ENCODE measurements around the gene AK8.

Gene AK8

DNA sequence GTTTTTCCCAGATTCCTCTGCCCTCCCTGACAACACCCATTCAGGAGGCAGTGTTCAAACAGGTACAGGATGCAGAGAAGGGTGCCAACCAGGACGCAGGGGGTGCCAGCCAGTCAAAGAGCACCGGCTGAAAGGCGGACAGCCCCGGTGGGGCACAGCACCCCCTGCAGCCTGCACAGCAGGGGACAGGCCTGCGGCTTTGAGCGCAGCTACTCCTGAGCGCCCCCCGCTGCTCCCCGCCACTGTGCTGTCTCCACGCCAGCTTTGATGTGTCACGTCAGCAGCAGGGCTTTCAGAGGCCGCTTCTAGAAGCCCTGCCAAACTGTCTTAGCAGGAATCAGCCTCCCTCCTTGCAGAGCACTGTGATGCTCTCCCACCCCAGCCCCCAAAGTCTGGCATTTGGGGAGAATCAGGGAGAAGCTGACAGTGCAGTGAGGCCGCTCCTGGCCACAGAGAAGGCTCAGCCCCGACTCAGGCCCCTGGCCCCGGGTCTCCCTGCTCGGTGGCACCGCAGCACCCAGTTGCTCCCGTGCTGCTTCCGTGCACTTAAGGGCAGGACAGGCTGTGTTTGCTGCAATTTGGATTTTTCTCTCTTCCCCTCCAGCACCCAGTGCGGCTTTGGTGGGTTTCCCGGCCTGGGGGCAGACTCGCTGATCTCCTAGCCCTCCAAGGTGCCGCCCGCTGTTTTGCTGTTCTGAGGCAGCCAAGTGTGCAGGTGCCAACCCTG lies 20.3 kb downstream of the AK8 start:
- no peak for DNase-seq (ENCODE audit: low read depth)

DNA sequence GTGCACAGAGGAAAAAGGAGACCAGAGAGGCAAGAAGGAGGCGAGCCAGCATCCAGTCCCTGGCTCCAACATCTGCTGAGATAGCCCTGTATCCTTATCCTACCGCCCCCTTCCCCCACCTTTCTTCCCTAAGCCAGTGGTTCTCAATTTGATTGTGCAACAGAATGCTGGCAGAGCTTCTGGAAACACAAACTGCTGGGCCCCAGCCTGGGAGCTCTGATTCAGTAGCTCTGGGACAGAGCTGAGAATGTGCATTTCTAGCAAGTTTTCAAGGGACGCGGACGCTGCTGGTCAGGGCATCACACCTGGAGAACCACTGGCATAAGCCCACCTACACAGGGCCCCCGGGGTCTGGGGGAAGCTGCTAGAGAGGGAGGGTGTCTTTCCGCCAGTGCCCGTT lies 21.1 kb downstream of the AK8 start:
- peak; percentile 50 for DNase-seq (ENCODE audit: low read depth)

DNA sequence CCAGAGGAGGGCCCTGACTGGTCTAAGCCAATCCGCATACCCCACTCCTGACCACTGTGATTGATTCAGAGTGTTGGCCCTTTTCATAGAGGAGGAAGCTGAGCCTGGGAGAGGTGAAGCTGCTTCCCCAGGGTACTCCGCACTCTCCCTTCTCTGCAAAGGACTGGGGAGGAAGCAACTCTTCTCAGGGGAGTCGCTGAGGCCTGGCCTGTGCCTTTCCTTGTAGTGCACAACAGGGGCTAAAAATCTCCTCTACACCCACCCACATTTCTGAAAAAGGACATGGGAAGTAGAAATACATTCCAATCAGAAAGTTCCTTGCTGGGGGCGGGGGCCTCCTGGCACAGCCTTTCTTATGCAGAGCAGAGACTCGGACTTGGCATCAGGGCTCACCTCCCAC lies 22.2 kb downstream of the AK8 start:
- DNase-seq (ENCODE audit: low read depth): no peak

DNA sequence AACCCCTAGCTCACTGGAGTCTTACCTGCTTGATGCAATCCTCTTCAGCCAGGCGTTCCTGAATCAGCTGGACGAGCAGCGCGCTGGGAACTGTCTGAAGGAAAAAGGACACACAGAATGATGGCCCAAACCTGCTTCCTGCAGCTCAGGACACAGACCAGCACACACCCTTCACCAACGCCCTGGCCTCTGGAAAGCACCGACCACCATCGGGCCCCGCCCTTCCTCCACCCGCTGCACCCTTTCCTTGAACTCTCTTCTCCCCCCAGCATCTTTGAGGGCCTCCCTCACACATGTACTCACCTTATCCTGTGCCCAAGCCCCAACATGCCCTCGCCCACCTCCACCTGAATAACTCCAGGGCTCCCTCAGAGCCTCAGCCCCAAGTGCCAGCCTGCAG lies 23.3 kb downstream of the AK8 start:
- no peak for DNase-seq (ENCODE audit: low read depth)

GRCh38 chr9:132853482-132853881 lies 24.6 kb downstream of the AK8 start:
- DNase-seq (ENCODE audit: low read depth): no peak

DNA sequence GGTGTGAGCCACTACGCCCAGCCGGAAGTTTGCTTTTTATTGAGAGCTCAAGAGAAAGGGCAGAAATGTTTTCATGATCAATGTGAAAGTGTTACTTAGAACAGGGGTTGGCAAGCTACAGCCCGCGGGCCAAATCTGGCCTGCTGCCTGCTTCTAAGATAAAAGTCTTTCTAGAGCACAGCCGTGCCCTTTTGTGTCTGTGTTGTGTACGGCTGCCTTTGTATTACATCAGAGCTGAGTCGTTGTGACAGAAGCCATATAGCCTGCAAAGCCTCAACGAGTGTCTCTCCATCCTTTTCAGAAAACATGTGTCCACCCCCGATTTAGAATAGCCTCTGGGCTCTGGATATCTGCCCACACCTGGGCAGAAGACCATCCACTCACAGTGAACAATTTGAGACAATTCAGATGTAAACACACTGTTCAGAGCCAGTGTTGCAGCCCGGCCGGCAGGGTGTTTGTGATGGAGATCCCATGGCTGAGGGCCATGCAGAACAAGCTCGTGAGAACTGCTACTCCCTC lies 28.8 kb downstream of the AK8 start:
- no peak for DNase-seq (ENCODE audit: low read depth)

- DNase-seq (ENCODE audit: low read depth): no peak
Observed at GRCh38 chr9:132846918-132847515, 31.1 kb downstream of the AK8 start.

DNA sequence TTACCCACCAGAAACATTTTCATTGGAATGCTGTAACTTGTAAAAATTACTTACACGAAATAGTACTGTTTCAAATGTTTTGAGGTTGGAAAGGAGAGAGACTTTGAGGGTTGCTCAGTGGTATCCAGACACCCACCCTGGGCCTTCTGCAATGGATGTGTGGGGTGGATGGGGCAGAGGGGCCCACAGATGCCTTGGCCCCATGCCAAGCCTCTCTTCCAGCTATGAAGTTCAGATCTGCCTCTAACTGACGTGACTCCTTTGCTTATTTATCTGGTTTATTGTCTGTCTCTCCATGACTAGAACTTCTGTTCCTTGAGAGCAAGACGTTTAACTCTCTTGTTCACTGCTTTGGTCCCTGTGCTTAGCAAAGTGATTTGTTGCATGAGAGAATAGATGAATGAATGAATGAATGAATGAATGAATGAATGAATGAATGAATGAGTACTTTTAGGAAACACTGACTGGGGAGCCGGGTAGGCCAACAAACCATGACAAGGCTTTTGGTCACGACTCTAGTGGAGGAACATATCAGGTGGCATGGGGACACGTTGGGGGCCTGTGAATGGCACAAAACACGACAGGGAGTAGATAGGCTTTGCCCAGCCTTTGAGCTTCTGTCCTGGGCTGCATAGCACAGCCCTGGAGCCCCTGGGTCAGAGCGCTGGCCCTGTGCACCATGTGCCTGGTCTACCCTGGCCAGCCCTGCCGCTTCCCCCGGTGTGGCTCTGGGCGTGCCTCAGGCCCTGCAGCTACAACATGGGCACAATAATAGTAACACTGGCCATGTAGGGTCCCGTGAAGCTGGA lies 31.8 kb downstream of the AK8 start:
- DNase-seq (ENCODE audit: low read depth): no peak

DNA sequence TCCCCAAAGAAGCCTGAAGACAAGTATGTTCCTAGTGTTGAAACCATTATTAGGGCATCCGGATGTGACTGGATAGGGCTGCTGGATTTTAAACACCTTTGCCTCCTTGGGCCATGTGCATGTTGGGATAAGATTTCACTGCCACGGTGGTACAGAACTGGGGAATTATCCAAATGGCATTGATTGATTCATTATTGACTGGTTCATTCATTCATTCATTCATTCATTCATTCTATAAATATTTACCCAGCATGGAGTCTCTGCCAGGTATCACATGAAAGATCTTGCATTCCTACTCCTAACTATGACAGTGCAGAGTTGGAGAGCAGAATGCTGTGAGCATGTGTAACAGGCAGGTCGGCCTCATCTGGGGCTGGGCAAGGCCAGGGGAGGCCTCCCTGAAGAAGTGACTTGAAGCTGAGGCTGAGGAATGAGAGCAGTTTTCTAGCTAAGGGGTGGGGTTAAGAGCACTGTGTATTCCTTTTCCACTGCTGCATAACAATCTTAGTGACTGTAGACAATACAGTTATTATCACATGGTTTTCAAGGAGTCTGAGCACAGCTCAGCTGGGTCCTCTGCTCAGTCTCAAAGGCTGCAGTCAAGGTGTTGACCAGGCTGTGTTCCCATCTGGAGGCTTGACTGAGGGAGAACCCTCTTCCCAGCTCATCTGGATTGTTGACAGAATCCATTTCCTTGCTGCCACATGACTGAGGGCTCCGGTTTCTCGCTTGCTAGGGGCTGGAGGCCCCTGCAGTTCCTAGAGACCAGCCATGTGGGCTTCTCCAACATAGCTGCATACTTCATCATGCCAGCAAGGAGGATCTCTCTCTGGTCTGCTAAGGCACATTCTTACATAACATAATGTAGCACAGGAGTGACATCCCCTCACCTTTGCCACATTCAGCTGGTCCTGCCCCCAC lies 35.7 kb downstream of the AK8 start:
- no peak for DNase-seq (ENCODE audit: low read depth)

- no peak for DNase-seq (ENCODE audit: low read depth)
Observed at GRCh38 chr9:132840980-132841379, 37.1 kb downstream of the AK8 start.

DNA sequence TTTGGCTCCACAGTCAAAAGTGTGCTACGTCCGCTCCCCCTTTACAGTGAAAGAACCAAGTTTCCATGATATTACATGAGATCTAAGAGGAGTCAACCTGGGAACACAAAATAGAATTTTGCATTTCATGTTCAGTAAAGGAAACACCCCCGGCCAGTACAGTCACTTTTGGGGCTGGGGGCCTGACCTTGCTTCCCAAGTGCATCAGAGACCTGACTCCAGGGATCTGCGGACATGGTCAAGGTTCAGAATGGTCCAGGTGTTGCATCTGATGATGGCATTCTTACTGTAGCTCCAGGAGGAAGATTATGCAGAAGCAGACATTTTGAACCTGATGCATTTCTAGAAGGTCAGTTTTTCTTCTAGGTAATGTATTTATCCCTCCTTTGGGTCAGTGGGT lies 39.8 kb downstream of the AK8 start:
- DNase-seq (ENCODE audit: low read depth): no peak

DNA sequence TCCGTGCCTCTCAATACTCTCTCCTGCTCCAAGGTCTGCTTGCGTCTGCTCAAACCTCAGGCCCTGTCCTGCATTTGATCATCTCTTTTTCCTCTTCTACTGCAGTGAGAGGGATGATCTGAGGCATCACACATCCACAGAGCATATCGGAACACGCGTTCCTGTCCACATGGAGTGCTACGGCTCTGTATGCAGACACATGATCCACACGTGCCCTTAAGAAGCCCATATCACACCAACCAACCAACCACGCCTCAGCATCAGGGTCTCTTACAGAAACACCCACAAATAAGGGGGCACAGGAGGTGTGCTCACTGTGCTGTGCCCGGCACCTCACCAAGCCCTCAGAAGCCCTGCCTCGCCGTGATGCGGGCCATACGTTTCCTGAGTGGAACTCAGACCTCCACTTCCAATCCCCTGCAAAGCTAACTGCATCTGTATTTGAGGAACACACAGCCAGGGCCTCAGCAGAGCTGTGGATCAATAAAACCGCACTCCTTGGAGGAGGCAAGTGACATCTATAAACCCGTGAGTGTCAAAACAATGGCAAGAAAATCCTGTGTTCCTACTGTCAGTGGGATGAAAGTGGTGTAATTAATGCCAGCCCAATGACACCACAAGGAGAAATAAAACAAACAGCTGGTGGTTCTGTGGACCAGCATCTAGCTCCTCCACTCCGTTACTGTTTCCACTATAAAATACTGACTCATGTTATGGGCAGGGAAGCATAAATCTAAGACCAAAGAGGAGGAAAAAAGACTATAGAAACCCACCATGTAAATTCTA lies 40.4 kb downstream of the AK8 start:
- DNase-seq (ENCODE audit: low read depth): no peak

DNA sequence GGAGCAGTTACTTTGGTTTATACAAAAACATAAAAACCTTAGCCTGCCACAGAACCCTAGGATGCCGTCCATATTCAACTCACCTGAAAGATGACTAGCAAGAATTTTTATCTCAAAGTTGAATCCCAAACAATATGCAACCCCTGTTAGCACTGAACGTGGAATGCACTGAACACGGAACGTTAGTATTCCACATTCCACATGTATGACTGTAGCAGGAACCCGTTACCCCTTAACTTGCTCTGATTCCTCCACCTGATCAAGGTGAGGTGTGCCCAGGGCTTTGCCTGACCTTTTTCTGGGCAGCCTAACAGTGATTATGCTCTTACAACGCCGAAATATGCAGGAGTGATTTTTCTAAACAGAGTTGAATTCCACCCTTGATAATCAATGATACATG lies 43.7 kb downstream of the AK8 start:
- DNase-seq (ENCODE audit: low read depth): no peak

- no peak for DNase-seq (ENCODE audit: low read depth)
Observed at GRCh38 chr9:132833550-132834121, 44.4 kb downstream of the AK8 start.

DNA sequence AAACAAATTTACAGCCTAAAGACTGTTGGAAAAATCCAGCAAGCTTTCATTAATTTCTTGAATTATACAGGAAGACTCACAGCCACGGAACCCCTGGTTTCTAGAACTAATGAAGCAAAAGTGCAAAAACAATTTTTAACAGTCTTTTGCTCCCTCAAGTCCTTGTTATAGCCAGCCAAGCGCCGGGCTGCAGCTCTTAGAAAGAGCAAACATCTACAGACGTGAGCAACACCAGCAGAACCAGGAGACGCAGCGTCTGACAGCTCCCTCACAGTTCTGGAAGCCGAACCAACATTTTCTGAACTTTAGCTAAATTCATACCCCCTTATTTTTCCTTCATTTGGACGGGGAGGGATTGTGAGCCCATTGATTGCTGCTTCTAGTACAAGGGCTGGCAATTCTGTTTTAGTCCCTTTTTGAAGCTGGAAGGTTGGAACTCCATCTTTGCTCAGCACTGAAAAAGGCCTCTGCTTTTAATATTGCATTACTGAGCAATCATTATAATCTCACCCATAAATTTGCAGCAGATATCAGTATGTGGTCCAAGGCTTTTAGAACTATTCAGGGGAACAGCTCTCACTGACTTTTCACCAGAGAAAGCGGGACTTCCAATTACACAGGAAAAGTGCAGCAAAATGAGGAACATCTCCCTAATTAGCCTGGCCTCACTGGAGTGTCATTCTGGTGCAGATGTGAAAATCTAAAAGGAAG lies 45.8 kb downstream of the AK8 start:
- no peak for DNase-seq (ENCODE audit: low read depth)

DNA sequence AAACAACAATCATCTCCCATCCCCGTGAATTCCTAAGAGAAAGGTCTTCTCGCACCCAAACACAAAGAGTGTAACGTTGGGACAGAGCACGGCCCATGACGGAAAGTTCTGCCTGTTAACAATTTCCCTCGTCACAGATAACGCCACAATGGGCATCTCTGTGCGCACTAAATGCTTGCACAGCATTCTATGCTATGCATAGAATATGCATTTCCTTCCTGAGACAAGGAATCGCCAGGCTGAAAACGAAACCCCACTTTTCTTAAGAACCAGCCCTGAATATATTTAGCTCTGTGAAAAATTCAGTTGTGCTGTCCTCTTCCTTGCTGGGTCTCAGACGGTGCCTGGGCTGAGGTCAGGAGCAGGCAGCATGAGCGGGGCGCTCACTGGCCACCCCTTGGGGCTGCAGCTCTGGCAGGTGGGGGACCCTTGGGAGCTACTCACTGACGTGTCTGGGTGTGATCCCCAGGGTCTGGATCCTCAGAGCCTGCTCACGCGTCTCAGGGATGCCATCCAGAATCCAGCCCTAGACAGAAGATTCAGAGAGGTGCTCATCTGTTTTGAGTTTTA lies 49.8 kb downstream of the AK8 start:
- DNase-seq (ENCODE audit: low read depth): no peak

DNA sequence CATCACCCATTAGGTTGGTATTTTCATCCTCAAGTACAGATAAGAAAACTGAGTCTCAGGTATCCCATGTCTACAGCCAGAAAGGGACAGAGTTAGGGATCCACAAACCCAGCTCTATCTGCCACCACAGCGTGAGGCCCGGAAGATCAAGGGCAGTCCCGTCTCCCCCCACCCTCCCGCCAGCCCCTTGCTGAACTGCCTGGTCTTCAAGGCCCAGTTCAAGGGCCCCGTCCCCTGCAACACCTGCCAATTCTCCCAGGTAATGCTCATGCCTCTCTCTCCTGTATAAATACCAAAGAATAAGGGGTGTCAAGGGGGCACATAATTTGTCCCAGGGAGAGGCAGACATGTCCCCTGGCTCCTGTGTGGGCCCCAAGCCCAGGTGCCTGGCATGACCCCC lies 50.7 kb downstream of the AK8 start:
- no peak for DNase-seq (ENCODE audit: low read depth)

GRCh38 chr9:132826621-132827365 lies 51.3 kb downstream of the AK8 start:
- no peak for DNase-seq (ENCODE audit: low read depth)

- no peak for DNase-seq (ENCODE audit: low read depth)
Observed at GRCh38 chr9:132826131-132826530, 52.0 kb downstream of the AK8 start.
